ENCODE results near the gene THAP4.

GRCh38 chr2:241680044-241680443 lies 43.1 kb upstream of the THAP4 start:
- TF ChIP-seq POLR2A (IDR thresholded peaks at IDR 0.05; ENCODE audit: low read length), result no peak
- no peak for TF ChIP-seq GATA1 (IDR thresholded peaks at IDR 0.05; ENCODE audit: low read depth, low read length)
